Stimulated activated CD4-positive, alpha-beta T cell treated with anti-CD3 and anti-CD28 coated beads, Interleukin-2, amount 100 ng/mL, for 48 hours (primary cell): ENCODE measurements around the gene PCDHA8.
"Not testable (repeated sequence)": the region's sequence is repeated elsewhere in the genome, so short reads cannot be mapped to it uniquely, and the experiment has no call there.

Experiments used
- DNase-seq, 2 donors: peaks; one replicate each; pipeline ENCODE4 v3.0.0-alpha.2; 2020

PCDHA8 gene

DNA sequence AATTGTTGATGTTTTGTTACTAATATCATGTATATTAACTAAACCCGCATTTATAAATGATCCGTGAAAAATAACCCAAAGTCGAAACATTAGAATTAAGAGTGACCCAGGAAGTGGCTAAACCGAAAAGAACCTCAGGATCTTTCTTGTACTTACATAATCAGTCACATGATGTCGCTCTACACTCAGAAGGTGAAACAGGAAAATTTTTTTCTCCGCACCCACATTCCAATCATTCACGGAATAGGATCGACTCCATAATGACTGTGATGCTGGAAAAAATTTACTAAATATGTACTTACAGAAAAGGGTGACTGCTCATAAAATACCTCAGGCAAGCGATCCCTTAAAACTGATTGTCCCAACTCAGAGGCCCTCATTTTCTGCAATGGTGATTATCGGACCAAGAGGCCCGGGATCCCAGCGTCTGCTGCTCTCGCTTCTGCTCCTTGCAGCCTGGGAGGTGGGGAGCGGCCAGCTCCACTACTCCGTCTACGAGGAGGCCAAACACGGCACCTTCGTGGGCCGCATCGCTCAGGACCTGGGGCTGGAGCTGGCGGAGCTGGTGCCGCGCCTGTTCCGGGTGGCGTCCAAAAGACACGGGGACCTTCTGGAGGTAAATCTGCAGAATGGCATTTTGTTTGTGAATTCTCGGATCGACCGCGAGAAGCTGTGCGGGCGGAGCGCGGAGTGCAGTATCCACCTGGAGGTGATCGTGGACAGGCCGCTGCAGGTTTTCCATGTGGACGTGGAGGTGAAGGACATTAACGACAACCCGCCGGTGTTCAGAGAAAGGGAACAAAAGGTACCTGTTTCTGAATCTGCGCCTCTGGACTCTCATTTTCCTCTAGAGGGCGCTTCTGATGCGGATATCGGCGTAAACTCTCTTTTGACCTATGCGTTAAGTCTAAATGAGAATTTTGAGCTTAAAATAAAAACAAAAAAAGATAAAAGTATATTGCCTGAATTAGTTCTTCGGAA, 34.4 kb downstream of the PCDHA8 start, which contains the start of gene PCDHA12:
Gene PCDHA12 (plus strand): TSS at position 224 of the 981 bp plus-strand sequence. CDS start 165 bp downstream, at position 389.
- DNase-seq = no peak

DNA sequence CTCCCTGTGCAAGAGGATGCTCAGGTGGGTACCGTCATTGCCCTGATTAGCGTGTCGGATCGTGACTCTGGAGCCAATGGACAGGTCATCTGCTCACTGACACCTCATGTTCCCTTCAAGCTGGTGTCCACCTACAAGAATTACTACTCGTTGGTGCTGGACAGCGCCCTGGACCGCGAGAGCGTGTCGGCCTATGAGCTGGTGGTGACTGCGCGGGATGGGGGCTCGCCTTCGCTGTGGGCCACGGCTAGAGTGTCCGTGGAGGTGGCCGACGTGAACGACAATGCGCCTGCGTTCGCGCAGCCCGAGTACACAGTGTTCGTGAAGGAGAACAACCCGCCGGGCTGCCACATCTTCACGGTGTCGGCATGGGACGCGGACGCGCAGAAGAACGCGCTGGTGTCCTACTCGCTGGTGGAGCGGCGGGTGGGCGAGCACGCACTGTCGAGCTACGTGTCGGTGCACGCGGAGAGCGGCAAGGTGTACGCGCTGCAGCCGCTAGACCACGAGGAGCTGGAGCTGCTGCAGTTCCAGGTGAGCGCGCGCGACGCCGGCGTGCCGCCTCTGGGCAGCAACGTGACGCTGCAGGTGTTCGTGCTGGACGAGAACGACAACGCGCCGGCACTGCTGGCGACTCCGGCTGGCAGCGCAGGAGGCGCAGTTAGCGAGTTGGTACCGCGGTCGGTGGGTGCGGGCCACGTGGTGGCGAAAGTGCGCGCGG, 35.7 kb downstream of the PCDHA8 start:
- not testable (repeated sequence) for DNase-seq

DNA sequence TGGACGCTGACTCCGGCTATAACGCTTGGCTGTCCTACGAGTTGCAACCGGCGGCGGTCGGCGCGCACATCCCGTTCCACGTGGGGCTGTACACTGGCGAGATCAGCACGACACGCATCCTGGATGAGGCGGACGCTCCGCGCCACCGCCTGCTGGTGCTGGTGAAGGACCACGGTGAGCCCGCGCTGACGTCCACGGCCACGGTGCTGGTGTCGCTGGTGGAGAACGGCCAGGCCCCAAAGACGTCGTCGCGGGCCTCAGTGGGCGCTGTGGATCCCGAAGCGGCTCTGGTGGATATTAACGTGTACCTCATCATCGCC, 36.2 kb downstream of the PCDHA8 start:
- no peak for DNase-seq

DNA sequence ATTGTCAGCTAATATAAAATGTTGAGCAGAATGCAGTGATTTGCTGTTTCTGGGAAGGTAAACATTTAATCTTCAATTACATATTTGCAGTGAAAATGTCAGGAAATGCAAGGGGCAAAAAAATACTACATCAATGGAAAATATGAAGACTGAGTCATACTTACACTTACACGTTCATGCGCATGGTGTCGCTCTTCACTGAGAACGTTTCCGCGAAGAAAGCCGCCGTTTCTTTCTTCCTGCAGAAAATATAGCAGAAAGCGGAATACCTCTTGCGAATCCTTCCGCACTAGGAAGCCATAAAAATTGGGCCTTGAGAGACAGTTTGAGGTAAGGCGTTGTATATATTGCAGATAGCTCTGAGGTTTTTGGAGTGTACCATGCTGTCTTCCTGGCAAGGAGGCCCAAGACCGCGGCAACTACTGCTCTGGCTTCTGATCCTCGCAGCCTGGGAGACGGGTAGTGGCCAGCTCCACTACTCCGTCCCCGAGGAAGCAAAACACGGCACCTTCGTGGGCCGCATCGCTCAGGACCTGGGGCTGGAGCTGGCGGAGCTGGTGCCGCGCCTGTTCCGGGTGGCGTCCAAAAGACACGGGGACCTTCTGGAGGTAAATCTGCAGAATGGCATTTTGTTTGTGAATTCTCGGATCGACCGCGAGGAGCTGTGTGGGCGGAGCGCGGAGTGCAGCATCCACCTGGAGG, 41.1 kb downstream of the PCDHA8 start, which contains the start of gene PCDHA13:
Gene PCDHA13 (plus strand): TSS at position 236 of the 702 bp plus-strand sequence. CDS start 145 bp downstream, at position 381.
- DNase-seq = no peak

DNA sequence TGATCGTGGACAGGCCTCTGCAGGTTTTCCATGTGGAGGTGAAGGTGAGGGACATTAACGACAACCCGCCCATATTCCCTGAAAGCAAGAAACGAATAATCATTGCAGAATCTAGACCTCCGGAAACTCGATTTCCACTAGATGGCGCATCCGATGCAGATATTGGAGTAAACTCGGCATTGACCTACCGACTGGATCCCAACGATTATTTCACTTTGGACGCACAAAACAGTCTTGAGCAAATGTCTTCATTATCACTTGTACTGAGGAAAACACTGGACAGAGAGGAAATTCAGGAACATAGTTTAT, 41.6 kb downstream of the PCDHA8 start:
- DNase-seq = no peak

DNA sequence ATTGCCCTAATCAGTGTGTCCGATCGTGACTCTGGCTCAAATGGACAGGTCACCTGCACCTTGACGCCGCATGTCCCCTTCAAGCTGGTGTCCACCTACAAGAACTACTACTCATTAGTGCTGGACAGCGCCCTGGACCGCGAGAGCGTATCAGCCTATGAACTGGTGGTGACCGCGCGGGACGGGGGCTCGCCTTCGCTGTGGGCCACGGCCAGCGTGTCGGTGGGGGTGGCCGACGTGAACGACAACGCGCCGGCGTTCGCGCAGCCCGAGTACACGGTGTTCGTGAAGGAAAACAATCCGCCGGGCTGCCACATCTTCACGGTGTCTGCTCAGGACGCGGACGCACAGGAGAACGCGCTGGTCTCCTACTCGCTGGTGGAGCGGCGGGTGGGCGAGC, 42.4 kb downstream of the PCDHA8 start:
- no peak for DNase-seq

DNA sequence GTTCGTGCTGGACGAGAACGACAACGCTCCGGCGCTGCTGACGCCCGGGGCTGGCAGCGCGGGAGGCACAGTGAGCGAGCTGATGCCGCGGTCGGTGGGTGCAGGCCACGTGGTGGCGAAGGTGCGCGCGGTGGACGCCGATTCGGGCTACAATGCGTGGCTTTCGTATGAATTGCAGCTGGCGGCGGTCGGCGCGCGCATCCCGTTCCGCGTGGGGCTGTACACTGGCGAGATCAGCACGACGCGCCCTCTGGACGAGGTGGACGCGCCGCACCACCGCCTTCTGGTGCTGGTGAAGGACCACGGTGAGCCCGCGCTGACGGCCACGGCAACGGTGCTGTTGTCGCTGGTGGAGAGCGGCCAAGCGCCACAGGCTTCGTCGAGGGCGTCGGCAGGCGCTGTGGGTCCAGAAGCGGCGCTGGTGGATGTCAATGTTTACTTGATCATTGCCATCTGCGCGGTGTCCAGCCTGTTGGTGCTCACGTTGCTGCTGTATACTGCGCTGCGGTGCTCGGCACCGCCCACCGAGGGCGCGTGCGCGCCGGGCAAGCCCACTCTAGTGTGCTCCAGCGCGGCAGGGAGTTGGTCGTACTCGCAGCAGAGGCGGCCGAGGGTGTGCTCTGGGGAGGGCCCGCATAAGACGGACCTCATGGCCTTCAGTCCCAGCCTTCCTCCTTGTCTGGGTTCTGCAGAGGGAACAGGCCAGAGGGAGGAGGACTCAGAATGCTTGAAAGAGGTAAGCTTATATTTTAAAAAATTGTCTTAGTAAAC, 43.1 kb downstream of the PCDHA8 start:
- no peak for DNase-seq
